Astrocyte of the cerebellum (primary cell): ENCODE results near the gene ISLR2.
A peak's percentile ranks its signal among the peaks of the same experiment; 100 is the strongest.

Experiments
- DNase-seq: peaks from one replicate; pipeline ENCODE4 v3.0.0-alpha.2; 2011; ENCODE audit warnings: low read depth
- H3K4me3 ChIP-seq: 2 replicates; pipeline ENCODE4 v1.5.1; 2011; ENCODE audit warnings: mild to moderate bottlenecking, low read depth, low read length, moderate library complexity
- CTCF ChIP-seq: IDR thresholded peaks from 2 replicates; pipeline ENCODE4 v1.5.1; 2012; ENCODE audit warnings: low read length, low read depth, moderate library complexity, mild to moderate bottlenecking; ENCODE audit errors: missing control alignments
- in situ Hi-C: cut with HindIII; loops from 2 replicates; pipeline ENCODE4 v1.10.0; 2017; ENCODE audit warnings: low sequenced_read_pairs

The ISLR2 gene

DNA sequence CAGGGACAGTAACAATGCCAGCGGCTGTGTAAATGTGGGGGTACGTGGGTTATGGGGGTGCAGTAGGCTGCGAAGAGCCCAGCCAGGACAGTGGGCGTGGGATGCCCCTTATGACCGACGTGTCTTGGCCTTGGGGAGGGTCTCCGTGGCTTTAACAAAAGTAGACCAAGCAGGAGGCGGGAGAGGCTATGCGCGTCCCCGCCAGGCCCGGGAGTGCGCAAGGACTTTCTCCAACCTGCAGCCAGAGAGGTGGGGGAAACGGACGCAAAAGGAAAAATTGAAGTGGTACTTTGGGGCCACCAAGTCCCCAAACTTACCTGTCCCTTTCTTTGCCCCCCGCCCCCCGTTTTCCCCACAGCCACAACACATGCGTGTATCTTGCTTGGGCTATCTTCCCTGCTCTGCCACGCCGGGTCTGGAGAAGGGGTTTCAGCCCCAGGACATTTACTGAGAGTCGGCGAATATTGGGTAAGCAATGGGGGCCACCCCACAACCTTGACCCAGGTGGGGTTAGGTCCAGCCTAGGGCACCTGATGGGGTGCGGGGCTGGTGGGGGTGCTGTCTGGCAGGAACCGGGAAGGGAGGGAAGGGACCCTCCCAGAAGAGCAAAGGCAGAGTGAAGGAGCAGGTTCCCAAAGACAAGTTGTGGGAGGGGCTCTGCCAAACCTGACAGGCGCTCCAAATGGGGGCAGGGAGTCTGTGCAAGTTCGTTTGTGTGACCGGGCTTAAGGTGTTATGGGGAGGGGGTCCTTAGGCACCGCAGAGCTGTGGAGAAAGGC lies 652 bp downstream of the ISLR2 start:
- TF ChIP-seq CTCF, result no peak
- no peak overlapping the region for H3K4me3 ChIP-seq
- in situ Hi-C loops, result no loop called here
- DNase-seq, result no peak

- H3K4me3 ChIP-seq, result no peak overlapping the region
- in situ Hi-C loops, result no loop called here
- TF ChIP-seq CTCF, result no peak
- DNase-seq, result no peak
Observed at GRCh38 chr15:74131628-74132413, 1.4 kb downstream of the ISLR2 start.

DNA sequence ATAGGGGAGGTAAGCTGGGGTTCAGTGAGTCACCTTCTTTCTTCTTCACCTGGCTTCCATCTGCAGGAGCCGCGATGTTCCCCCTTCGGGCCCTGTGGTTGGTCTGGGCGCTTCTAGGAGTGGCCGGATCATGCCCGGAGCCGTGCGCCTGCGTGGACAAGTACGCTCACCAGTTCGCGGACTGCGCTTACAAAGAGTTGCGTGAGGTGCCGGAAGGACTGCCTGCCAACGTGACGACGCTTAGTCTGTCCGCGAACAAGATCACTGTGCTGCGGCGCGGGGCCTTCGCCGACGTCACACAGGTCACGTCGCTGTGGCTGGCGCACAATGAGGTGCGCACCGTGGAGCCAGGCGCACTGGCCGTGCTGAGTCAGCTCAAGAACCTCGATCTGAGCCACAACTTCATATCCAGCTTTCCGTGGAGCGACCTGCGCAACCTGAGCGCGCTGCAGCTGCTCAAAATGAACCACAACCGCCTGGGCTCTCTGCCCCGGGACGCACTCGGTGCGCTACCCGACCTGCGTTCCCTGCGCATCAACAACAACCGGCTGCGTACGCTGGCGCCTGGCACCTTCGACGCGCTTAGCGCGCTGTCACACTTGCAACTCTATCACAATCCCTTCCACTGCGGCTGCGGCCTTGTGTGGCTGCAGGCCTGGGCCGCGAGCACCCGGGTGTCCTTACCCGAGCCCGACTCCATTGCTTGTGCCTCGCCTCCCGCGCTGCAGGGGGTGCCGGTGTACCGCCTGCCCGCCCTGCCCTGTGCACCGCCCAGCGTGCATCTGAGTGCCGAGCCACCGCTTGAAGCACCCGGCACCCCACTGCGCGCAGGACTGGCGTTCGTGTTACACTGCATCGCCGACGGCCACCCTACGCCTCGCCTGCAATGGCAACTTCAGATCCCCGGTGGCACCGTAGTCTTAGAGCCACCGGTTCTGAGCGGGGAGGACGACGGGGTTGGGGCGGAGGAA lies 2.6 kb downstream of the ISLR2 start:
- in situ Hi-C loops, result no loop called here
- TF ChIP-seq CTCF, result no peak
- DNase-seq, result no peak

GRCh38 chr15:74133694-74134386 lies 3.5 kb downstream of the ISLR2 start:
- H3K4me3 ChIP-seq, result no peak overlapping the region
- in situ Hi-C loops, result no loop called here
- TF ChIP-seq CTCF, result no peak
- no peak for DNase-seq

More for the DNA sequence above, 2.6 kb downstream of the ISLR2 start:
- H3K4me3 ChIP-seq, result no peak overlapping the region

- no peak overlapping the region for H3K4me3 ChIP-seq
- TF ChIP-seq CTCF, result peak; percentile 58
- DNase-seq, result no peak
- in situ Hi-C loops, result no loop called here
Observed at GRCh38 chr15:74134387-74135027, 4.1 kb downstream of the ISLR2 start.
